HG03457 (cell line): ENCODE measurements around the gene ADAMTS8.

Experiments
- ATAC-seq: cut with Tn5 transposase; IDR thresholded peaks from one replicate; pipeline ENCODE4 v1.9.1; 2021; ENCODE audit warnings: moderate number of reproducible peaks; ENCODE audit not compliant: unreplicated experiment

The ADAMTS8 gene, protein sequence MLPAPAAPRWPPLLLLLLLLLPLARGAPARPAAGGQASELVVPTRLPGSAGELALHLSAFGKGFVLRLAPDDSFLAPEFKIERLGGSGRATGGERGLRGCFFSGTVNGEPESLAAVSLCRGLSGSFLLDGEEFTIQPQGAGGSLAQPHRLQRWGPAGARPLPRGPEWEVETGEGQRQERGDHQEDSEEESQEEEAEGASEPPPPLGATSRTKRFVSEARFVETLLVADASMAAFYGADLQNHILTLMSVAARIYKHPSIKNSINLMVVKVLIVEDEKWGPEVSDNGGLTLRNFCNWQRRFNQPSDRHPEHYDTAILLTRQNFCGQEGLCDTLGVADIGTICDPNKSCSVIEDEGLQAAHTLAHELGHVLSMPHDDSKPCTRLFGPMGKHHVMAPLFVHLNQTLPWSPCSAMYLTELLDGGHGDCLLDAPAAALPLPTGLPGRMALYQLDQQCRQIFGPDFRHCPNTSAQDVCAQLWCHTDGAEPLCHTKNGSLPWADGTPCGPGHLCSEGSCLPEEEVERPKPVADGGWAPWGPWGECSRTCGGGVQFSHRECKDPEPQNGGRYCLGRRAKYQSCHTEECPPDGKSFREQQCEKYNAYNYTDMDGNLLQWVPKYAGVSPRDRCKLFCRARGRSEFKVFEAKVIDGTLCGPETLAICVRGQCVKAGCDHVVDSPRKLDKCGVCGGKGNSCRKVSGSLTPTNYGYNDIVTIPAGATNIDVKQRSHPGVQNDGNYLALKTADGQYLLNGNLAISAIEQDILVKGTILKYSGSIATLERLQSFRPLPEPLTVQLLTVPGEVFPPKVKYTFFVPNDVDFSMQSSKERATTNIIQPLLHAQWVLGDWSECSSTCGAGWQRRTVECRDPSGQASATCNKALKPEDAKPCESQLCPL

DNA sequence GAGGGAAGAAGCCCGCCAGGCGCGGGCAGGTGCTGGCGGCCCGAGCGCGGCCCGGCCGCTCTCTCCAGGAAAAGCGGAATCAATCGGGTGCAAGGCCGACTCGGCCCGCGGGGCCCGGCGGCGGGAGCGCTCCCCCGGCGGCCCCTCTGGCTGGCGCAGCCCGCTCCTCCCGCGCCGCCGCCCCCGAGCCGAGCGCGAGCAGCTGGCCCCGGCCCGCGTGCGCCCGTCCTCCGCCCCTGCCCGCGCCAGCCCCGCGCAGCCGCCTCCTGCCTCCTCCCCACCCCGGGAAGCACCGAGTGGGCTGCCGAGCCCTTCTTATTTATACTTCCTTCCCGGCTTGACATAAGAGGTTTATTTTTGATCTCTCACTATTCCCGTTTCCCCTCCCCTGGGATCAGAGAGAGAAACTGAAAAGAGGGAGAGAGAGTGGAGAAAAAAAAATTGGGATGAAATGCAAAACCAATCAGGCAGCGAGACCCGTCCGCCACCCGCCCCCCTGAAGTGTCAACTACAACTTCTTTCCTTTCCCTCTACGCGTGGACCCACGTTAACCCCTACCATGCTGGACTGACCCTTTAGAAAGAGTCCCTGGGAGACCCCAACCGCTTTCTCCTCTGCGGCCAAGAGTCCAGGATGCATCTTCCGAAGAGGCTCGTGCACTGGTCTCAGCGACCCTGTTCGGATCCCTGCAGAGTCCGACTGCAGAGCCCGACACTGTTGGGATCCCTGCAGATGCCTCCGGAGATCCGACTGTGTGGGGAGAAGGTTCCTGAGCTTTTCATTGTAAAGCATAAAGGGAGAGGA is at the start of gene ADAMTS8:
Gene ADAMTS8, minus strand, starts transcription at position 294 of the 804 bp plus-strand sequence. CDS start 323 bp downstream, outside the sequence.
- no peak for ATAC-seq

DNA sequence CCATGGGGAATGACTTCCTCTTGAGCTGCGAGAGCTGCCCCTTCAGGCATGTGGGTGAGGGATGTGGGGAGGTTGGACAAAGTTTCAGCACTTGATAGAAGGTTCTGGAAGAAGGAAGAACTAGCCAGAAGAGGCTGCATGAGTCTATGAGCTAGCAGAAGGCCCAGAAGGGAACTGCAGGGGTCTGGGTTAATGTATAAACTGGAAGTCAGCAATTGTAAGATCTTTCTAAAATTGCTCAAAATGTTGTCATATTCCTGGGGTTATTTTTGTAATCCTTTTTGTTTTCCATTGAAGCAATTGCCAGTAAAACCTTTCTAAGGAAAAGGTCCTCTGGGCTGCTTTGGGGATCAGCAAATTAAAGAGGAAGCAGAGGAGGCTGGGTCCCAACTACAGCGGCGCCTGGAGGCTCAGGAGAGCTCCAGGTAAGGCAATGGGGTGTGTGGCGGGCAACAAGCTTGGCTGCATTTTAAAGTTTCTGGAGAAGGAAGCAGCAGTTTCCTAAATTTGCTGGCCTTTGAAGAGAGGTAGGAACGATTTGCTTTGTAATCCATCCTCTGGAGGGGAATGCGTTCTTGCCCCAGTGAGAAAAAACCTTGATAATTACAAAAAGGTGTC is 49.3 kb upstream of the ADAMTS8 start:
- no peak for ATAC-seq

DNA sequence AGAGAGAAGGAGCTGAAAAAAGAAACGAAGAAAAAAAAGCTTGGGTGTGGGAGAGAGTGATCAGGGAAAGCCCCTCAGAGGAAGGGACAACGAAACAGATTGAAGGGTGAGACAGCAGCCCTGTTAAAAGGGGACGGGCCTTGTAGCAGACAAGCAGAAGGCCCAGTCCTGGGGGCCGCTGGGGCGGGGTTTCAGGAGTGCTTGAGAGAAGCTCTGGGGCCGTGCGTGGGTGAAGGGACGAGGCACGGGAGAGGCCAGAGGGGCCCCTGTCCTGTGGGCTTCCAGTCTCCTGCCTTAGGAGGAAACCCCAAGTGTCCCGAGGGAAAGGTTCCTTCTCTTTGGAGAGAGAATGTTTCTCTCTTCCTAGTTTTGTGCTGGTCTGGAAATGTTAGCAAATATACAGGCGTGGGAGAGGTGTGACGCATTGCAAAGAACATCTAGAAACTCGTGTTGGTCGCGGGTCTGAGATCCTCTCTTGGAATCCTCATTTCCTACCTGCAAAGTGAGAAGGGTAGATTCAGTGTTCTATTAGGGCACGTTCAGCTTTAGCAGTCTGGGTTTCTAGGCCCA is 48.6 kb upstream of the ADAMTS8 start:
- ATAC-seq = no peak

DNA sequence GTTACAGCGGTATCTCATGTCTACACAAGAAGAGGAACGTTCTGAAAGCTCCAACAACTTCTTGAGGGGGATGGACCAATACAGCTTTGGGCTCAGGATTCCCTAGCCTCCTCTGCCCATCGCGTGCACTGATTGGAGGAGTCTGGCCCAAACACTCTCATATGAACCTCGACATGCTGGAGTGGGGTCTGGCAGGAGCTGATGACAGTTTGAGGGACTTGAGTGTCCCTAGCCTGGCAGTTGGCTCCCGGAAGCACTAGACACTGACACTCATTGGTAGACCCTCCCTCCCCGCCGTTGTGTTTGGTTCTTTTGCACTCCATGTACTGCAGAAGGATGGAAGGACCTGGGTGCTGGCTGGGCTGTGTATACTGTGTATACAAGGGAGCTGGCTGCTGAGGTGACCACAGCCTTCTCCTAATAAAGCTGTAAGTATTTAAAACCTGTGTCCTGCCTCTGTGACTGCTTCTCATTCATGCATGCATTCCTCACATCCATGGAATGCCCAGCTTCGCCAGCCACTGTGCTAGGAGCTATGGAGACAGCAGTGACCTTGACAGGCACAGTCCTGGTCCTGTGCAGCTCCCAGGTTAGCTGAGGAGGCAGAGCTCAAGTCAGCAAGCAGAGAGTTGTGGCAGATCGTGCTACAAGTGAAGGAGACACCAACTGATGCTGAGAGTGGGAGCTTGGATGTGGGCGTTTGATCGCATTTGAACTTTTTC is 48.0 kb upstream of the ADAMTS8 start:
- no peak for ATAC-seq

DNA sequence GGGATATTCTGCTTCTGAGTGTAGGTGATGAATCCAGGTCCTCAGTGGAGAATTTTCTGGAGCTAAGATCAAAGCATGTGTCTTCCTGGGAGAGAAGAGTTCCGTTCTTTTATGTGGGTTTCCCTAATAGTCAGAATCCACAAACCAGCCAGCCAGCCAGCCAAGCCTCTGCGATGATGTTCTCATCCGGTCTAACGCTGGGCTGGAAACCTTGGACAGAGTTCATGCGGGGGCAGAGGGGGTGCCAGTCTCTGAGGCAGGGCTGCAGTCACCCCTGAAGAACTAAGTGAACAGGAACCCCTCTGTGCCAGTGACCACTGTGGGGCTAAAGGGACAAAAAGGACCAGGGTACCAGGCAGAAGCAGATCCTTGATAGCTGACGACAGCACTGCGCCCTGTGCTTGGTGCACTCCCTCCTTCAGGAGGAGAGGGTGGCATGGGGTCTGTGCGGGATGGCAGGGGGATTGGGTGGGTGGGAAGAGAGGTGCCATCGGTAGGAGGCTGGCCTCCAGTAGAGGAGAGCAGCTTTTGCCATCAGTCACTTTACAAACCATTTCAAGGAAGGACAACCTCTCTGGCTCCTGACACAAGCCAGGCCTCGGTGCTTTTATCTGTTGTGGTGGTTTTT is 47.1 kb upstream of the ADAMTS8 start:
- no peak for ATAC-seq

DNA sequence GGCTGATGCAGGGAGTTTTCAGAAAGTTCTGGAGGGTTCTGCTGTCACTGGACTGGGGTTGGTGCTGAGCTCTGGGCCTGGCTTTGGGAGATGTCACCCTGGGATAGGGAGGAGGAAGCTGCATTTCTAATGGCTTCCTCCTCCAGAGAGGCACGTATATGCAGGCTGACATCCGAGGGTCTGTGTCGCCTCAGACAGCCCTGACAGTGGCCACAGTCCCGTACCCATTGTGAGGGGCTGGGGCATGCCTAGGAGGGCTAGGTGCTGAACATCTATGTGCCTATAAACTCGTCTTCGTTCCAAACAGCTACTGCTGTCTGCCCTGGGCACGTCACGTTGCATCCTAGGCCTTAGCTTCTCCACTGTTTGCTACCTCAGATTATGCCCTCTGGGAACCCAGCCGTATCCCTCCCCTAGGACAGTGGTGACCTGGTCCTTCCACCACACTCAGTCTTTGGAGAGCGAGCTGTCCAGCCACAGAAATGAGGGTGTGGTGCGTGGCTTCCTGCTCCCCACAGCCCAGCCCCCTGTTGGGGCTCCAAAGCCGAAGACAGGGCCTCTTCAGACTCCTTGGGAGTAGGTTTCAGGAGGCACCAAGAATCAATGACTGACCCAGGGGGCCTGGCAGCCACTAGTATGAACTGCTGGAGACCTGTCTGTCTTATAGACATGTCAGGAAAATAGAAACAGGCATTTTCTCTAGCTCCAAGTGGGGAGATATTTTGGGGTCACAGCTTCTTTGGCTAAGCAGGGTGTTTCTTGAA is 46.4 kb upstream of the ADAMTS8 start:
- no peak for ATAC-seq

DNA sequence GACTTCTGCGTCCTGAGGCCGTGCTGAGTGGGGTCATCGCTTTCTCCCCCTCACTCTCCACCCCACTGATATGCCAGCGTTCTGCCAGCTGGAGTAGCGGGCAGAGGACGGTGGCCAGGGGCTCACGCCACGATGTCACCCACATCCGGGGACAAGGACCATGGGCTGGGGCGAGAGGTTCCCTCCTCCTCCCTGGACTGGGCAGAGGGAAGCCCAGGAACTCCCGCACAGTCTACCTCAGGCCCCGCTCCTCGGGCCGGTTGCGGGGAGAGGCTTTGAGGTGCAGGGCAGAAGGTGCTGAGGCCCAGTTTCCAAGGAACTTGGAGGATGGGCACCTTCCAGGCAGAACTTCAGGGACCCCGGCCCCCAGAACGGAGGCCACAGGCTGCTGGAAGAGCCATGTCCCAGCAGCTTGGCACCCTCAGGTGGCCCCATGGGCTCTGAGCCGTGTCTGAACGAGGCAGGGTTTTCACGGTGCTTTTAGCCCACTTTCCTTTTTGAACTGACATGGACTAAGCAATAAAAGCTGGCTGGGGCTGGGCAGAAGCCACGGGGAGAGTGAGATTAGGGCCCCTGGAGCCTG is 45.5 kb upstream of the ADAMTS8 start:
- no peak for ATAC-seq

DNA sequence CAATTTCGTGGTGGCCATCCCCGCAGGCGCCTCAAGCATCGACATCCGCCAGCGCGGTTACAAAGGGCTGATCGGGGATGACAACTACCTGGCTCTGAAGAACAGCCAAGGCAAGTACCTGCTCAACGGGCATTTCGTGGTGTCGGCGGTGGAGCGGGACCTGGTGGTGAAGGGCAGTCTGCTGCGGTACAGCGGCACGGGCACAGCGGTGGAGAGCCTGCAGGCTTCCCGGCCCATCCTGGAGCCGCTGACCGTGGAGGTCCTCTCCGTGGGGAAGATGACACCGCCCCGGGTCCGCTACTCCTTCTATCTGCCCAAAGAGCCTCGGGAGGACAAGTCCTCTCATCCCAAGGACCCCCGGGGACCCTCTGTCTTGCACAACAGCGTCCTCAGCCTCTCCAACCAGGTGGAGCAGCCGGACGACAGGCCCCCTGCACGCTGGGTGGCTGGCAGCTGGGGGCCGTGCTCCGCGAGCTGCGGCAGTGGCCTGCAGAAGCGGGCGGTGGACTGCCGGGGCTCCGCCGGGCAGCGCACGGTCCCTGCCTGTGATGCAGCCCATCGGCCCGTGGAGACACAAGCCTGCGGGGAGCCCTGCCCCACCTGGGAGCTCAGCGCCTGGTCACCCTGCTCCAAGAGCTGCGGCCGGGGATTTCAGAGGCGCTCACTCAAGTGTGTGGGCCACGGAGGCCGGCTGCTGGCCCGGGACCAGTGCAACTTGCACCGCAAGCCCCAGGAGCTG is 44.8 kb upstream of the ADAMTS8 start:
- ATAC-seq = no peak

DNA sequence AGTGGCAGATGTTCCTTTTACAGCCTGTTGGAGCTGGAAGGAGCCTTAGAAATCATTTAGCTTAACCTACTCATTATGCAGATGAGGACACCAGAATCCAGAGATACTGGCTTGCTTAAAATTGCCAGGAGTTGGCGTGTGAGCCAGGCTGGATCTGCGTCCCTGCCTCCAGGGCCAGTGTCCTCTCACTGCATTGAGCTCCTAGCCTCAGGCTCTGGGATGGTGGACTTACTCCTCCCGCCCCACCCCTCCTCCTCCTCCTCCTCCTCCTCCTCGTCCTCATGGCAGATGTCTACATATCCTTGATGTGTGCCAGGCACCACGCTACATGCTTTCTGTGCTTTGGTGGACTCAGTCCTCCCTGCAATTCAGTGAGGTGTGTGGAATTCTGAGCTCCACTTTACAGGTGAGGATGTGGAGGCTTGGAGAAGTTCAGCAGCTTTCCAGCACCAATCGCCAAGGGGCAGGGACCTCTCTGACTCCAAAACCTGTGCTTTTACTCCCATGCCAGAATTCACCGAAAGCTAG is 44.1 kb upstream of the ADAMTS8 start:
- ATAC-seq = no peak

DNA sequence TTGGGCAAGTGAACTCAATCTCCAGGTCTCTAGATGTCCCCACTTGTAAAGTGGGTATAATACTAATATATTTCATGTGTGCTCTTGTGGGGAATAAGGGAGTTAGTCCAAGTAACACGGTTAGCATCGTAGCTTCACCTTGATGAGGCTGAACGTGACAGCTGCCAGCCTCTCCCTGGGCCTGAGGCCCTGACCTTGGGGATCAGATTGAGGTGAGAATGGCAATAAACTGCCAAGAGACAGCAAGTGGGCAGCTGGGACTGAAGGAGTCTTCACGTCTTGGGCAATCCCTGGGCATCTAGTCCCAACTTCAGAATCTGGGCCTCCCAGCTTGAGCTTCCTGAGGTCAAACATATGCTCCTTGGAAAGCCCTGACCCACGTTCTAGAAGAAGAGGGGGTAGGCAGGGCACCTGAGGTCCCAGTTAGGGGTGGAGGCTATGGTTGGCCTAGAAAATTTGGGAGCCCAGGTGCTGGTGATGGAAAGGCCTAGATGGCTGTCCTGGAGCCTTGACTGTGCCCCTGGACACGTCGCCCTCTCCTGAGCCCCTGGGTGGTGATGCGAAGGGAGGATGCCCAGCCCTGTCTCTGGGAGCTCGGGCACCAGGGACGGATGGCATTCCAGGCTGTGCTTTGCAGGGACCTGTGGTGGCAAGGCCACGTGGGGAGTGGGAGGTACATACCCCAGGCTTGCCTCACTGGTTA is 43.5 kb upstream of the ADAMTS8 start:
- ATAC-seq = no peak

DNA sequence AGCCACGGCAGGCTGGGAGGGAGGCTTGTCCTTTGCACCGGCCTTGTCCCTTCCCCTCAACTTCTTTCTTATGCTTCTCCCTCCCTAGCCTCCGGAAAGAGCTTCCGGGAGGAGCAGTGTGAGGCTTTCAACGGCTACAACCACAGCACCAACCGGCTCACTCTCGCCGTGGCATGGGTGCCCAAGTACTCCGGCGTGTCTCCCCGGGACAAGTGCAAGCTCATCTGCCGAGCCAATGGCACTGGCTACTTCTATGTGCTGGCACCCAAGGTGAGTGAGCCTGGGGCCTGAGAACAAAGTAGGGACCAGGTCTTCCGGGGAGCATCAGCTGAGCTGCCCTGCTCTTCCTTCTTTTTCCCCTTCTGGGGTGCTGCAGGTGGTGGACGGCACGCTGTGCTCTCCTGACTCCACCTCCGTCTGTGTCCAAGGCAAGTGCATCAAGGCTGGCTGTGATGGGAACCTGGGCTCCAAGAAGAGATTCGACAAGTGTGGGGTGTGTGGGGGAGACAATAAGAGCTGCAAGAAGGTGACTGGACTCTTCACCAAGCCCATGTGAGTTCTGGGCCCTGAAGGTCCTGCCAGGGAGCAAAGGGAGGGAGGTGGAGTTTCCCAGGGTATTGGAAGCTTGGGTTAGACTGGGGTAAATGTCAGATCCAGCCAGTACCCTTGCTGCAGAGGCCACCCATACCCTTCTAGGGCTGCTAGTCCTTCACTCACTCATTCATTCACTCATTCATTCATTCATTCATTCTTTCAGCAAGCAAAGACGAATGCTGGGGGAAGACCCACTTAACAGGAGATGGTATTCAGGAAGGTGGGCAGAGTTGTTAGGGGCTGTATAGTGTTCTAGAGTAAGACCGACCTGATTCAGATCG is 42.7 kb upstream of the ADAMTS8 start:
- no peak for ATAC-seq

DNA sequence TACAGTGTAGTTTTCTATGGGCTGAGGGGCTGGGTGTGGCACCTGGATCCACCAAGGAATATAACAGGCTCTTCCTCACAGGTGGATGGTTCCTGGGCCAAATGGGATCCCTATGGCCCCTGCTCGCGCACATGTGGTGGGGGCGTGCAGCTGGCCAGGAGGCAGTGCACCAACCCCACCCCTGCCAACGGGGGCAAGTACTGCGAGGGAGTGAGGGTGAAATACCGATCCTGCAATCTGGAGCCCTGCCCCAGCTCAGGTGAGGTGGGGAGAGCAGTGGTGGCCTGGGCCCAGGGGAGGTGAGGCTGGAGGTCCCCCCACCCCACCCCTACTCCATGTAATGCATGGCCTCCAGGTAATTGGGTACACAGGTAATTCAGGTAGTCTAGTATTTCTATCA is 40.8 kb upstream of the ADAMTS8 start:
- ATAC-seq = no peak

DNA sequence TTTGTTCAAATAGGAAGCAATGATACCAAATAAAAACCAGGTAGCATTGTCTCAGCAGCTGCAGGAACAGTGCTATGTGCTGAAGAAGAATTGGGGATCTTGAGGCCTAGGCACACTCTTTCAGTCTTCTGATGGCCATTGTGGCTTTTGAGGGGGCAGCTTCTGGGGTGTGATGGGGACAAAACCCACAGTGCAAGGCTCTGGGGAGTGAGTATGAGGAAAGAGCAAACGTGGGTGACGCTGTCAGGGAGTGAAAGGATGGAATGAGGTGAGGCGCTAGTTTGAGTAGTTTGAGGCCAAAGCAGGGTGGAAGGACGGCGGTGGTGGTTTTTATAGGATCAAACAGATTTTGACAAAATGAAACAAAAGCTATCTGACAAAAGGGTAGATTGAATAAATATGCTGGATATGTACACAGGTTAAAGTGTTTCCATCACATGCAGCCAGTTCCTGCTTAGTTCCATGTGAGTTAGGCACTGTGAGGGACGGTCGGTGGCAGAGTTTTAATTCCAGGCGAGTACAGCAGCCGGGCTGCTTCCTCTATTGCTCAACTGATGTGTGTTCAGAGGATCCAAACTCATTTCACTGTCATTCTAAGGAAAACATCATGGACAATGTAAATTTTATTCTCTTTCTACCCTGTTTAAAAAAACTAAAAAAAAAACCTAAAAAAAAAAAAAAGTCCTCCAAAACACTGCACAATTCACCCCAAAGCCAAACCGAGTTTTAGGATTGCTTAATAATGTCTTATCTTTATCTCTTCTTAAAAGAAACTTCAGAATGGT is 38.9 kb upstream of the ADAMTS8 start:
- no peak for ATAC-seq

DNA sequence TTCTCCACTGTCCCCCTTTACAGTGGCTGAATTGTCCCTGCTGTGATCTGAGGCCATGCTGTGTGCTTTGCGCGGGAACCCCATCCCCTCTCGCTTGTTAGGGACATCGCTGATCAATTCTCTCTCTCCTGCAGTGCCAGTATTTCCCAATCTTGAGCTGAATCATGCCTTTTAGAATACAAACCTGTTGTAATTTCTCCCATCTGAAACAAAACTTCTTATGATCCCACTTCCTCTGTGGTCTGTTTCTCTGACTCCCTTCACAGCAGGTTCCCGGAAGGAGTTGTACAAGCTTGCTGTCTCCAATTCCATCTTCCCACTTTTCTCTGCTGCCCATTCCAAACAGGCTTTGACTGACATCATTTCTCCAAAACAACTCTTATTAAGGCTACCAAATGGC is 36.9 kb upstream of the ADAMTS8 start:
- ATAC-seq = no peak

DNA sequence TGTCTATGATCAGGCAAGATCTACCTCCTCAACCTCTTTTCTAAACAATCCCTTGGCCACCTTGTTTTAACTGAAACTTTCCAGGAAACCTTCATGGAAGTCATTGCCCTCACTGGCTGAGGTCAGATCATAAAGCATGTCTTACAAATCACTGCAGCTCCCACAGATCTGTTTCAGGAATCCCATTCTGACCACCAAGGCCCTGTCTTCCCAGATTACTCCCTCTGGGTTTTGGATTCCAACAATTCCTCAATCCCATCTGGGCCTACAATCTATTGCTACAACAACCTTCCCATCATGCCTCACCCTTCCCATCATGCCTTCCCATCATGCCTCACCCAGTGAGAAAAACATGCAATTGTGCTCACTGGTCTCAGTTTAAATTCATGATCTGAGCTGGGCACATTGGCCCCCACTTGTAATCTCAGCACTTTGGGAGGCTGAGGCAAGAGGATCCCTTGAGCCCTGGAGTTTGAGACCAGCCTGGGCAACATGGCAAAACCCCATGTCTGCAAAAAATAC is 35.9 kb upstream of the ADAMTS8 start:
- ATAC-seq = no peak
